Amygdala (tissue), 56 donors: ENCODE measurements around the gene DOCK8.
"Not testable (repeated sequence)": the region's sequence is repeated elsewhere in the genome, so short reads cannot be mapped to it uniquely, and the experiment has no call there.

ENCODE experiments used
- DNase-seq, 56 donors: peaks; one replicate each; lab custom pipeline; 2025; lab: John Stamatoyannopoulos, UW

Gene DOCK8

GRCh38 chr9:224582-225520 is 10.2 kb downstream of the DOCK8 start:
- no peak for DNase-seq

DNA sequence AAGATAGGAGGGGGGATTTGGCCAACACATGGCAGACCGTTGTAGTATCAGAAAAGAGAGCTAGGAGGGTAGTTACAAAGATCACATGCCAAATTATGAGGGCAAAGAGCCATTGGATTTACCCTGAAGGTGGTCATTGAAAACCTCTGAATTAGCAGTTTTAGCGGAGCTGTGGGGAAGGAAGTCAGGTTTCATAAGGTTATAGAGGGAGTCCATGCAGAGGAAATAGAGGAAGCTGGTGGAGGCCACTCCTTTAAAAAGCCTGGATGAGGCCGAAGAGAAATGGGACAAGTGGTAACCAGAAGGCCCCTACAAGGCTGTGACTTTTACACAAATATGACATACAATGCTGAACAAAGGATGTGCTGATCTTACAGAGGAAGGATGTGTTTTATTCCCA is 13.2 kb downstream of the DOCK8 start:
- DNase-seq: no peak

DNA sequence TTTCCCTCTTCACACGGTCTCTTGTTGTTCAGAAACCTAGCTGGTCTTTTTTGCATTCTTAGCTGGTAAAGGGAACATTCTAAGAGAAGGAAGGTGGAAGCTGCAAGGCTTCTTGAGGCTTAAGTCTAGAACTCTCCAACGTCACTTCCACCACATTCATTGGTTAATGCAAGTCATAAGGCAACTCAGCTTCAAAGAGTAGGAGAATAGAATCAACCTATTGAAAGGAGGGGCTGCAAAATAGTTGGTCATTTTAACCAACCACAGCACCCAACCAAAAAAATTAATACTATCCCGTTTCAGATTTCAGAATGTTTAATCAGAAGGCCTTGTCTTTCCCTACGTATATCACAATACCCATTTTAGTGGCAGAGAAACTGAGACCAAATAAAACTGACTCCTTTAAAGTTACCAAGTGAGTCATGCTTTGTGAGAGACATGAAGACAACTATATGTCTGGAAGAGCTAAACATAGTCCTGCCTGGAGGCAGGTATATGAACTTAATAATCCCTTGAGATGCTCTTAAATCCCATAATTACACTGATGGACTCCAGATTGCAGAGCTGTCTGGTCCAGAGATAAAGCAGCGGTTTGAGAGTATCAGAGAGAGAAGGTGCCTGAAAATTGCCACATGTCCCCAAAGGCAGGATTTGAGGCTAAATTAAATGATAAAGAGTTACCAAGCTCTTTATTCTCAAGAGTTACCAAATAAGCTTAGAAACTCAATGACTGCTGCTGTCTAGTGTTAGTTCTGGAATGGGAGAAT is 14.4 kb downstream of the DOCK8 start:
- DNase-seq: no peak

DNA sequence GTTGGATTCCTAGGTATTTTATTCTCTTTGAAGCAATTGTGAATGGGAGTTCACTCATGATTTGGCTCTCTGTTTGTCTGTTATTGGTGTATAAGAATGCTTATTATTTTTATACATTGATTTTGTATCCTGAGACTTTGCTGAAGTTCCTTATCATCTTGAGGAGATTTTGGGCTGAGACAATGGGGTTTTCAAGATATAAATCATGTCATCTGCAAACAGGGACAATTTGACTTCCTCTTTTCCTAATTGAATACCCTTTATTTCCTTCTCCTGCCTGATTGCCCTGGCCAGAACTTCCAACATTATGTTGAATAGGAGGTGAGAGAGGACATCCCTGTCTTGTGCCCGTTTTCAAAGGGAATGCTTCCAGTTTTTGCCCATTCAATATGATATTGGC is 17.0 kb downstream of the DOCK8 start:
- not testable (repeated sequence) for DNase-seq

DNA sequence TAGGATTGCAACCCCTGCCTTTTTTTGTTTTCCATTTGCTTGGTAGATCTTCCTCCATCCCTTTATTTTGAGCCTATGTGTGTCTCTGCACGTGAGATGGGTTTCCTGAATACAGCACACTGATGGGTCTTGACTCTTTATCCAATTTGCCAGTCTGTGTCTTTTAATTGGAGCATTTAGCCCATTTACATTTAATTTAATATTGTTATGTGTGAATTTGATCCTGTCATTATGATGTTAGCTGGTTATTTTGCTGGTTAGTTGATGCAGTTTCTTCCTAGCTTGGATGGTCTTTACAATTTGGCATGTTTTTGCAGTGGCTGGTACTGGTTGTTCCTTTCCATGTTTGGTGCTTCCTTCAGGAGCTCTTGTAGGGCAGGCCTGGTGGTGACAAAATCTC is 19.0 kb downstream of the DOCK8 start:
- DNase-seq: not testable (repeated sequence)

DNA sequence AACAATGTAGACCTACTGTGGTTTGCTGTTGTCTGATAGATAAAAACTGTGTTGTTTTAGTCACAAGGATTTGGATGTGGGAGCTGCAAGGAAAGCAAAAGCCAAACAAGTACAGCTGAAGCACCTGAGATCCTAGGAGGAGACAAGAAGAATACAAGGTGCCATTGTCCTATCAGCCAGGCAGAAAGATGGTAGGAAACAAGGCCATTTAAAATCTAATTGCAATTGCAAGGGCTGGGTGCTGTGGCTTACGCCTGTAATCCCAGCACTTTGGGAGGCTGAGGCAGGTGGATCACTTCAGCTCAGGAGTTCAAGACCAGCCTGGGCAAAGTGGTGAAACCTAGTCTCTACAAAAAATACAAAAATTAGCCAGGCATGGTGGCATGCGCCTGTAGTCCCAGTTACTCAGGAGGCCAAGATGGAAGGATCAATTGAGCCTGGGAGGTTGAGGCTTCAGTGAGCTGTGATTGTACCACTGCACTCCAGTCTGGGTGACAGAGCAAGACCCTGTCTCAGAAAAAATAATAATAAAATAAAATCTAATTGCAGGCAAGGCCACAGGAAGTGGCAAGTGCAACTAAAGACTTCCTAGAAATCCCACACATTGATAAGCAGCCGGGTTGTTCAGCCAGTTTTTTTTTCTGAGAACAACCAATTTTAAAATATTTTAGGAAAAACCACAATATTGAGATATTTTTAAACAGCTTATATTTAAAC is 22.6 kb downstream of the DOCK8 start:
- DNase-seq: no peak

DNA sequence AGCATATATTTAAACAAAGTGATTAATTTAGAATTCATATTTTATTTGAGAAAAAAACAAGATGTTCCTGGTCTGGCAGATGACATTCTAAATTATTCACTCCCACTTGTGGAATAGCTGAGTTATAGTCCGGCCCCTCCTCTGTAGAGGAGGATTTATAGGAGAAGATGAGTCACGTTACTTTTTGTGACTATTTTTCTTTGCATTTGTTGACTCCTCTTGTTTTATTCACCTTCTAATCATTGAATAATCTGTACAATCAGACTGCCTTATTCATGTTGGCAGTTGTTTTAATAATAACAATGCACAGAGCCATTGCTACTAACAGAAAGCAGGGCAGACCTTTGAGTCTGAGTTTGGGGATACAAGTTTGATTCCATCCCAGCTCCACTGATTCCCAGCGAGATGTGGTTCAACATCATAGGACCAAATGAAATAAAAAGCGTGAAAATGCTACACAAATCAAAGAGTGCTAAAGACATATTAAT is 23.2 kb downstream of the DOCK8 start:
- no peak for DNase-seq

GRCh38 chr9:242461-243080 is 27.9 kb downstream of the DOCK8 start:
- DNase-seq: no peak

DNA sequence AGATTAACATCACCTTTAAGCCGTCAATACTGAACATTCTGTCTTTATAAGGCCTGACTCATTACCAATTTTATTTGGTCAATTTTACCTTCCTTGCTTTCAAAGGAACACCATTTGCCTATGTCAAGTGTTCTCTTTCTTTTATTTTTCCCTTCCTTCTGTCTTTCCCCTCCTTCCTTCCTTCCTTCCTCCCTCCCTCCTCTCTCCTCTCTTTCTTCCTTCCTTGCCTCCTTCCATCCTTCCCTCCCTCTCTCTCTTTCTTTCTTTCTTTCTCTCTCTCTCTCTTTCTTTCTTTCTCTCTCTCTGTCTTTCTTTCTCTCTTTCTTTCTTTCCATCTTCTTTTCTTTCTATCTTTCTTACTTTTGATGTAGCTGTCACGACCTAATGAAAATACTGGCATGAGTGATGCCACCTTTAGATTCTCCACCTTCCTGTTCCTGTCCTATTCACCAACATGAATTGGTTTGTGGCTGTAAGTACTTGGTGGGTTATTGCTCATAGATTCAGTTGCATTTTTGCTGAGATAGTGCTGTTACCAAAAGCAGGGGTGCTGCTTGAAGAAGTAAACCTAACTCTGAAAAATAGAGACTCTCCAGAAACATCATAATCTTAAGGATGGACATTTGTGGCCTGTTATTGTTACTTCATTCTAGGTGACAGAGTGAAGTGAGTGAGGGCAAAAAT is 33.8 kb downstream of the DOCK8 start:
- DNase-seq: no peak

DNA sequence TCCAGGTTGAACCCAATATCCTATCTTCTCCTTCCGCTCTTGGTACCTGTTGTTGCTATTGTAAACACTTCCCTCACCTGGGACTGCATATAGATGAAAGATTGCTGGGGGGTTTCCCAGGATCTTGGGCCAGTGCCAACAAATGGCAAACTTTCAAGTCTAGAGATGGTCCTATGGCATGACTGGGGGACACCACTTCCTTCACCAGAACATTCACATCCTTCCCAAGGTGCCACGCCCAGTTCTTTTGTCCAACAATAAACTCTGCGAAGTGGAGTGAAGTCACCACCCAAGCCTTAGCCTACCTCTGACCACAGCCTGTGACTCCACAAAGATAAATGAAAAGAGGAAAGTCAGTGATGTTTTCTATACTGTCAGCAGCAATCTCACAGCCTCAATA is 34.4 kb downstream of the DOCK8 start:
- no peak for DNase-seq

DNA sequence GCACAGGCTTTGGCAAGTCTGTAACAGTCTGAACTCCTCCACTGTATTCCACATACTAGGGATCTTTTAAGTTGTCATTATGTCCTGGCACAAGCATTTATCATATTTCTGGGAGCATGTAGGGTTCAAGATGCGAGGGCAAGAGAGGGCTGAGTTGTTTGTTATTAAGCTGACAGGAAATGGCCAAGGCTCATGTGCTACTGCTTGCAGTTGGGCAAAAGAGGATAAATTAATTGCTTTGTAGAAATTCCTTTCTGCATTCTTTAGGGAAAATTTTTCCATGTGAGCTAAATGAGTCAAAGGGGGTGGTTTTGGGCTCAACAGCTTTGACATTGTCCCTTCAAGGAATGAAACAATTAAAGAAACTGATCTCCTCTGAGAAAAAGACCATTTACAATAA is 35.4 kb downstream of the DOCK8 start:
- DNase-seq: no peak

GRCh38 chr9:250625-251024 is 36.0 kb downstream of the DOCK8 start:
- no peak for DNase-seq

GRCh38 chr9:251398-251797 is 36.7 kb downstream of the DOCK8 start:
- DNase-seq: no peak

GRCh38 chr9:253539-253938 is 38.9 kb downstream of the DOCK8 start:
- DNase-seq: no peak

- no peak for DNase-seq
These were observed 39.9 kb downstream of the DOCK8 start for GRCh38 chr9:254516-254915.

GRCh38 chr9:257957-258356 is 43.3 kb downstream of the DOCK8 start:
- DNase-seq: peak in 1 of 56 donors; percentile 10

DNA sequence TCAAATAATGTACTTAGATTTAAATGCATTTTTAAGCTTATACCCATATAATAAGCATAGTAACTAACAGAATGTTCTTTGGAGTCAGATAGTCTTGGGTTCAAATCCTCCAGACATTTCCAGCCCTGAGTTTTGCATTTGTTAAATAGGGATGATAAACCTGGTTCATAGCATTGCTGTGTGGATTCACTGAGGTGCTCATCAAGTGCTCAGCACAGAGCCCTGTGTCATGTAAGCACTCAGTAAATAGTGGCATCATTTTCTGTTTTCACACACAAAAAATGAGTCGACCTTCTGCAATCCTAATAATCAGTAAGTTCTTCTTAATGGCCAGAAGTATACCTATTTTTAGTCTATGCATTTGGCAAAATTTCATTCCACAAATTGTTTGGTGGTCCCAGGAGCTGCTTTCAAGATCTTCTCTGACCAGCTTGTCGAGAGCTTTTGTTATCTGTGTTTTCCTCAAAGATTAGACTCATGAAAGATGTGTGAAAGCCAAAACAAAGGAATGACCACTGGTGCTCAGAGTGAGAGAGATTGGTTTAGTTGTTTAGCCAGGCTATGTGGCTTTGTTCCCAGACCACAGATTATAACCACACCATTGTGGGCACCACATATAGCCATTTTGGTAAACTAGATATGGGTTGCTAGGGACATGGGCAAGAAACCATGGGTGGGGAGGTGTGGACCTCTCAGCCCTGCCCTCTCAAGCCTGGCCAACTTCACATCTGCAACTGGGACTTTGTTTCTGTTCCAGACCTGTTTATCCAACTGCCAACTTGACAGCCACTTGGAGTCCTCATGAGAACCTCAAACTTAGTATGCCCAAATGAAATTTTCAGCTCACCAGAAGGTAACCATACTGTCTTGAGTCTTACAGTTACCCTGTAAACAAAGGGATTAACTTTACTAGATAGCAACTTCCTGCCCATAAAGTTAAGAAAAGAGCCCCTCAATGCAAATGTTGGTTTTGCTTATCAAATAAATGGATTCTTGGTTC is 45.0 kb downstream of the DOCK8 start:
- DNase-seq: no peak

- DNase-seq: no peak
These were observed 49.6 kb downstream of the DOCK8 start for GRCh38 chr9:264231-264630.
